GM18520 (cell line): ENCODE measurements around the gene IKZF3.

ENCODE experiments used
- ATAC-seq: cut with Tn5 transposase; IDR thresholded peaks from one replicate; pipeline ENCODE4 v1.9.1; 2021; ENCODE audit not compliant: unreplicated experiment

Gene IKZF3

GRCh38 chr17:39818358-39819000 is 45.6 kb downstream of the IKZF3 start:
- no peak for ATAC-seq

GRCh38 chr17:39816272-39816671 is 47.8 kb downstream of the IKZF3 start:
- ATAC-seq = no peak

- no peak for ATAC-seq
These were observed 49.6 kb downstream of the IKZF3 start for GRCh38 chr17:39814497-39814896.

GRCh38 chr17:39813631-39814030 is 50.5 kb downstream of the IKZF3 start:
- ATAC-seq = no peak

- no peak for ATAC-seq
These were observed 51.6 kb downstream of the IKZF3 start for GRCh38 chr17:39812466-39812865.

- ATAC-seq = no peak
These were observed 53.0 kb downstream of the IKZF3 start for GRCh38 chr17:39810939-39811728.

GRCh38 chr17:39809221-39809620 is 54.9 kb downstream of the IKZF3 start:
- no peak for ATAC-seq

GRCh38 chr17:39808409-39808997 is 55.6 kb downstream of the IKZF3 start:
- ATAC-seq = no peak

- no peak for ATAC-seq
These were observed 59.3 kb downstream of the IKZF3 start for GRCh38 chr17:39804839-39805238.

GRCh38 chr17:39801055-39801454 is 63.1 kb downstream of the IKZF3 start:
- ATAC-seq = no peak

GRCh38 chr17:39800540-39800939 is 63.6 kb downstream of the IKZF3 start:
- ATAC-seq = no peak

GRCh38 chr17:39799395-39799794 is 64.7 kb downstream of the IKZF3 start:
- ATAC-seq = no peak

- ATAC-seq = peak; percentile 61
These were observed 69.7 kb downstream of the IKZF3 start for GRCh38 chr17:39794249-39794970.

GRCh38 chr17:39793301-39793872 is 70.7 kb downstream of the IKZF3 start:
- ATAC-seq = no peak

- no peak for ATAC-seq
These were observed 71.4 kb downstream of the IKZF3 start for GRCh38 chr17:39792526-39793221.

- no peak for ATAC-seq
These were observed 72.8 kb downstream of the IKZF3 start for GRCh38 chr17:39791111-39791992.

GRCh38 chr17:39787743-39788484 is 76.2 kb downstream of the IKZF3 start:
- no peak for ATAC-seq

GRCh38 chr17:39787041-39787440 is 77.1 kb downstream of the IKZF3 start:
- no peak for ATAC-seq

- ATAC-seq = no peak
These were observed 81.1 kb downstream of the IKZF3 start for GRCh38 chr17:39782980-39783379.
